Activated T-cell treated with anti-CD3 and anti-CD28 coated beads, Interleukin-2, amount 50 U/mL, for 1 hour (primary cell): ENCODE data around the gene FRAT2.
"Not testable (repeated sequence)": the region's sequence is repeated elsewhere in the genome, so short reads cannot be mapped to it uniquely, and the experiment has no call there.

Experiments used
- DNase-seq: peaks from one replicate; pipeline ENCODE4 v3.0.0-alpha.2; 2020

The FRAT2 gene

DNA sequence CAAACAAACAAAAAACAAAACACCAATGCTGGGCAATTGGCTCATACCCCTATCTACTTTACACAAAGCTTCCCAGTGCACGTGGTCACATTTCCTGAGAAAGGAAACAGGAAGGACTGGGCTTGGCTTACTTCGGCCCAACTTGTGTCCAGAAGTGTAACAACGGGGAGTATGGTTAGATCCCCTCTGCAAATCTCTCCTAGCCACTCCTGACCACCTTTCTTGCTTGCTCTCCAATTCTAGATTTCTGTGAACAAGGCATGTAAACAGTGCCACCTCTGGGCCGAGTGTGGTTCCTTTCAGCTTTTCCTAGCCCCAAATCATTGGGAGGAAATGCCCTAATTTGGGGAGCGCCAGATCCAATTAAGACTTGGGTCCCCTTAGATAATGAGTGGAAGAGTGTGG is 21.0 kb upstream of the FRAT2 start:
- no peak for DNase-seq

GRCh38 chr10:97353945-97354344 is 19.4 kb upstream of the FRAT2 start:
- DNase-seq, result no peak

DNA sequence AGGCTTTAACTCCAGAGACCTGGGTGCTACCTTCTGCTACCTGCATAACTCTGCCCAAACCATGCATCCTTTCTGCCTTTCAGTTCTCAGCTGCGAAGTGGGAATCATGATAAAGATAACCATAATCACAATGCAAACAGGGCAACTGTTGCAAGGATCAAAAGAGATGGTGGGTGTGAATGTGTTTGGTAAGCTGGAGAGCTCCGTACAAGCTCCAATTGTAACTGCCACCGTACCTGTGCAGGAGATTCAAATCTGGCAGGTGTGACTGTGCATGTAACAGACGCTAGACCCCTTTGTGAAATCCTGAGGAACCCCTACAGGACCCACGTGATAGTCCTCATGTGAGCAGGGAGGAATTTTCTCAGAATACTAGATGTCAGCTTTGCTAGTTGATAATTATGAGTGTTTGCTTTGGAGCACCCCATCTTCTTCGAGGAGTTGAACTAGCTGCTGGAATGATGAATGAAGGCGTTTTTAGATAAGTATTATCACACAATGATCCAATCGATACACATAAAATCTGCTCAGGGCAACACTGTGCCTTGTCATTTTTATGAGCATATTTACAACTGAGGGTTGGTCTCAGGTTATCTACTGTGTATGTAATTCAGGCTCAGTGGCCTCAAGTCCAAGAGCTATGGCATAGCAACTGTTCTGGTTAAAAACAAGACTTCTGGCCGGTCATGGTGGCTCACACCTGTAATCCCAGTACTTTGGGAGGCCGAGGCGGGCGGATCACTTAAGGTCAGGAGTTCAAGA is 15.4 kb upstream of the FRAT2 start:
- DNase-seq, result no peak

GRCh38 chr10:97347317-97347716 is 12.8 kb upstream of the FRAT2 start:
- no peak for DNase-seq

GRCh38 chr10:97343664-97344063 is 9.1 kb upstream of the FRAT2 start:
- DNase-seq, result not testable (repeated sequence)

- no peak for DNase-seq
These were observed 6.9 kb upstream of the FRAT2 start for GRCh38 chr10:97341416-97341815.

GRCh38 chr10:97338041-97338440 is 3.5 kb upstream of the FRAT2 start:
- DNase-seq, result no peak

GRCh38 chr10:97336942-97337831 is 2.7 kb upstream of the FRAT2 start:
- DNase-seq, result no peak

DNA sequence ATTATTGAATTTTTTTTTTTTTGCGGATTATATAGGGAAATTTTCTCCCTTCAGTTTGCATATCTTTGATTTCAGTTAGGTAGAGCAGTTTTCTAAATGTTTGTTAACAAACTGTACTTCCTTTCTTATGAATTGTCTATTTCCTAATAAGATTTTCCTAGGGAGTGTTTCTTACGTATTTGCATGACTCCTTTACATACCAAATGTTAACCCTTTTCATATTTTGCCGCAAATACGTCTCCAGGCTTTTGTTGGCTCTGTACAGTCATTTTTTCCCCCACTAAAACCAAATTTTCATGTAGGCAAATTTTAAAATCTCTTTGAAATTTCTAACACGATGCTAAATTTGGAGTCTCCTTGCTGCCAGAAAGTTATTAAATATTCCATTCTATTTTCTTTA is 1.9 kb upstream of the FRAT2 start:
- no peak for DNase-seq

DNA sequence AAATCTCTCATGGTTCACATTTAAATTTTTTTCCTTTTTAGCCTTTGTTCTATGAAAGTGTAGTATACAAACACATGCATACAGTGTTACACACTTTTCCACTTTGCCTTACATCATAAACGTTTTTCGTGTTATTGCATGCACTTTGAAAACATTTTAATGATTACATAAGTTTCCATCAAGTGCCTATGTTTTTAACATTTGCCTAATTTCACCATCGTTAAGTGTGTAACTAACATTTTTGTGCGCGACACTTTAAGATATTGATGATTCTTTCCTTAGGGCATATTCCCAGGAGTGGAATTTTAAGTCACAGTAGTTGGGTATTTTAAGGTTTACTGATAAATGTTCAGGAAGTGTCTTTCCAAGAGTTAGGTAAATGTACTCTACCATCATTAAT is 1.5 kb upstream of the FRAT2 start:
- no peak for DNase-seq

DNA sequence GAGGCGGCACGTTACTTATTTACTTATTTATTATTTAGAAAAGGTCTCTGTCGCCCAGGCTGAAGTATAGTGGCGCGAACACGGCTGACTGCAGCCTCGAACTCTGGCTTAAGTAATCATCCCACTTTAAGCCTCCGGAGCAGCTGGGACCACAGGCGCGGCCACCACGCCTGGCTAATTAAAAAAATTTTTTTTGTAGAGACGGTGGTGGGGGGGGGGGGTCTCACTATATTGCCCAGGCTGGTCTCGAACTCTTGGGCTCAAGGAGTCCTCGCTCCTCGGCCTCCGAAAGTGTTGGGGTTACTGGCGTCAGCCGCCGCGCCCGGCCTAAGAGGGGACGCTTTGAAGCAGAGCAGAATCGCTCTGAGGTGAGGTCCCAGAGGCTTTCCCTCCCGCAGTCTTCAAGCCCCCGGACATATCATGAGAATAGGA is 675 bp upstream of the FRAT2 start:
- DNase-seq, result no peak

- peak; percentile 39 for DNase-seq
These were observed 744 bp downstream of the FRAT2 start for GRCh38 chr10:97333601-97334369.

DNA sequence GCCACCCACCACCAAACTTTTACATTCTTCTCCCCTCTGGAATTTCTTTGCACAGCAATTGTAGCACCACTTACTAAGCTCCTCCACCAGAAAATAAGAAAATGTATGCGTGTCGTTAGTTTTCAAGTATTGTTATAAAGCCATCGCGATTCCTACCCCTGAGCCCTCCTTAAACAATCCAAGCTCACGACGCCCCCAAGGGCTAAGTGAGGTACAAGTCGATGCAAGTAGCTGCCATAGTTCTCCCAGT is 1.3 kb downstream of the FRAT2 start:
- DNase-seq, result peak; percentile 29

DNA sequence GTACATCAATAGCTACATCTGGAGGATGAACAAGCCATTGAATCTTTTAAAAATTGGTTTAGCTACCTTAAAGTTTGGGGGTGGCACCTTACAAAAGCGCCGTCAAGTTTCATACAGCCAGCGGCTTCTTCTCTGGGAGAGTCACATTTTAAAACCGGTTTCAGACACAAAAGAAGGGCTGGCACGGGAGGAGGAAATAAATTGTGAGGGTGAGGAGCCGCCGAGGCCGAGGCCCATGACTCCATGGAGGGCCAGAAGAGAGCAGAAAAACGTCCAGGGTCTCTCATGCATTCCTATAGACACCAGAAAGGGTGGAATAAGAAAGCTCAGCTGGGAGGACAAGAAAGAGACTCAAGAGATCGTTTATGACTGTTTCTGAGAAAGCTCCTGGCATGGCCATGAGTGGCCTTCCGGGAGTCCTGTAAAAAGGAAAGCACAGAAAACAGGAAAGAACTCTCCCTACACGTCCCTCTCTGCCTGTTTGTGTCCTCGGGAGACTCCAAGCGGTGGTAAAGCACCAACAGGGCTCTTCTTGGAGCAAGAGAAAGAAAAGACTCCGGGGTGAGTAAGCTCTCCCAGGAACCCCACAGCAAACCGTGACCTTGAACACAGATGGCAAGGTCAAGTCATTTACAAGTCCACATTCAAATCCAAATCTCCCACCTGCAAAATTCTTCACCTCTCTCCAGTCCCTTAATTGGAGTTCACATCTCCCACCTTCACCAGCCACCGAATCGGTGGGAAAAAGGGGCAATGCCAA is 1.8 kb downstream of the FRAT2 start:
- DNase-seq, result no peak

DNA sequence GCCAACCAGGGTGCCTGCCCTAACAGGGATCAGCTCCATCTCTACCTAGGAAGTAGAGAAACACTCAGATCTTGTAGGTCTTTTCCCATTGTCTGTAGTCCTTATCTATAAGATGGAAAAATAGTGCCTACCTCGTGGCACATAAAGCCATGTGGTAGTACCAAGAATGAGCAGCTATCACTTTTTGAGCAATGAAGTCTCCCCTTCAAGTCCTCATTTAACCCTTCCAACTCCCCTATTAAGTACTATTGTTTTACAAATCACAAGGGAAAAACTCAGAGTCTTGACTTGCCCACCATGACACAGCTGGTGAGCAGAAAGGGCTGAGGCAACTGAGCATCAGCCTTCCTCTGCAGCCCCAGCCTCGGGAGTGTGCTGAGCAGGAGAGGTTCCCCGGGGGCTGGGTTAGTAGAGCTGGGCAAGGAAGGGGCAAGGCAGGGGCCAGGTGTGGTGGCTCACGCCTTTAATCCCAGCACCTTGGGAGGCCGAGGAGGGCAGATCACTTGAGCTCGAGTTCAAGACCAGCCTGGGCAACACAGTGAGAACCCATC is 3.3 kb downstream of the FRAT2 start:
- DNase-seq, result no peak

- no peak for DNase-seq
These were observed 4.8 kb downstream of the FRAT2 start for GRCh38 chr10:97329766-97330165.

DNA sequence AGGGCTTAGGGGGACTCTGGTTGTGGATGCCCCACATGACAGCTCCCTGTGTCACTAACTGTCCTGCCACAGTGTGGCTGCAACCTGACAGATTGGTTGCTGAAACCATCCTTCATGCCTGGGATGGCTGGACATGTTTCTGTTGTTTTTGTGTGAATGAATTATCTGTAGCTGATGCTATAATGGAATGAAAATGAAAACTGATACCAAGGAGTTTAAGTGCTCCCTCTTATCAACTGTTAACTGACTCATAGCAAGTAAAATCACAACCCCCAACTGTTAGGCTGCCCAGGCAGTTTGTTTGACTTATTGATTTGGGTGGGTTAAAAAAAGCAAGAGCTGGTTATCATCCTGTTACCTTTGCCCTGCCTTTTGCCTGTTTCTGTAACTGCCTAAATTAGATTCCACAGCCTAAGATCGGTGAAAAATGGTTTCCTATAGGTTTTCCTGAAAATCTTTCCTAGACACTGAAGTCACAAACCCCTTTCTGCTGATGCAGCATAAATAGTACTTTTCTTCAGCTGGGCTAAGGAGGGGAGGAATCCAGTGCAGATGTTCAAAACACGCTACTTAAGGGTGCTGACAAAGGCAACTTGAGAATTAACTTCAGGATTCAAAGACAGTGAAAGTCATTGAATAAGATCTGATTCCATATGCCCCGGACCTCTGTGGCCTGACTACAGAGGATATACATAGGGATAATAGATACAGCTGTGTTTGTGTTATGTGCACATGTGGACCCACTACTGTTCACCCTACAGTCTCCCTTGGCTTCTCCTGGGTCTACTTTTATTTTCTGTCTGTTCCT is 5.7 kb downstream of the FRAT2 start:
- no peak for DNase-seq

GRCh38 chr10:97327348-97328294 is 6.9 kb downstream of the FRAT2 start:
- no peak for DNase-seq

DNA sequence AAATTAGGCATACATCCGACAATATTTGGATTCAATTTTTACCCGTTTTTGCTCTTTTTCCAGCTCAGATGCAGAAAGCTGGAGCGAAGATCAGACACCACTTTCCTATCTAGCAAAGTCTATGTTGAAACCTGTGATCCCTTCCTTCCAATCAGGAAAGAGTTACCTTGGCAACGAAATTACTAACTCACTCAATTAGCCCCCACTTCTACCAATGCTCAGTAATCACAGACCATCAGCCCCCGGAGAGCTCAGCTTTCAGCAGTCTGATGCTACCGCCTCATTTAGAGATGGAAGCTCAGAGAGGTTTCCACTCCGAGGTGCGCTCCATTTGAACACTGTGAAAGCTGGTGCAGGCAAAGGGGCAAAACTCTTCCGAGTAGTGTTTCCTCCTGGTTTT is 8.8 kb downstream of the FRAT2 start:
- DNase-seq, result no peak

DNA sequence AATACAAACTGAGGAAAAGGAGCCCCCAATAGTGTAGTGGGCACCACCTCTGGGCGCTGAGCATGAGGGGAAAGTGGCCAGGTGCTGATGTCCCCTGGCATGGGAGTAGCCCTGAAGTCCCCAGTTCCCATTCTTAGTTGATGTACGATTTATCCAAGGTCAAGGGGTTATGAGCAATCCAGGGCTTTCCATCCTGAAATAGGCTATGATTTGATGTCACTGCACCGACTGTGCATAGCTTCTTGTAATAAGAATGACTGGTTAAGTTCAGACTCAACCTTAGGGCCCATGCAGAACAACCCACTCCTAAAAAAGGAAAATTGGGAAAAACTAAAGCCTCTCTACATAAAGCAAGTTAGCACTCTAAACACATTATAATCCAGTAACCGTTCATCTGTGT is 11.0 kb downstream of the FRAT2 start:
- no peak for DNase-seq

DNA sequence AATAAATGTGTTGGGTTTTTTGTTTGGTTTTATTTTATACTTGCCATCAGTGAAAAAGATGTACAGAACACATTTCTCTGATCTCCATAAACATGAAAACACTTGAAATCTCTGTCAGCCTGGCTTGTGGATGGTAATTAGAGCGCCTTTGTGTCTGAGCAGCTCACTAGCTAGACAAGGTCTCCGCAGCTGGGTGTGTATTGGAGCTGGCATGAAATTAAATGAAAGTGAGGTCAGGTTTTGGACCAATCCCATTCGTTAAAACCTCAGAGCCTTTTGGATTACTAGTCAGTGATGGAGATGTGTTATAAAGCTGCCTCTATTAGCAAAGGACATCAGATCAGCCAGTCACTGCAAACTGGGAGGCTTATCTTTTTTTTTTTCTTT is 12.7 kb downstream of the FRAT2 start:
- DNase-seq, result no peak
